ENCODE results near the gene RBMS3.

- no peak for TF ChIP-seq CTCF (IDR thresholded peaks at IDR 0.05; ENCODE audit: insufficient read depth, low read depth, low read length)
- no peak for TF ChIP-seq EZH2 (IDR thresholded peaks at IDR 0.05; ENCODE audit: insufficient read depth, low read length)
These were observed 9.4 kb upstream of the RBMS3 start for GRCh38 chr3:29271475-29271874.
